Neural cell (in vitro differentiated cells): ENCODE results near the gene SERGEF.

ENCODE experiments used
- CTCF ChIP-seq: fragments of 450-650 bp; IDR thresholded peaks from 2 replicates; pipeline ENCODE4 v1.5.1; 2014; ENCODE audit warnings: antibody characterized with exemption, mild to moderate bottlenecking, moderate library complexity; ENCODE audit not compliant: poor library complexity, severe bottlenecking
- MXI1 ChIP-seq: fragments of 450-650 bp; conservative IDR thresholded peaks from 2 replicates; pipeline ENCODE4 v1.6.1; 2014; ENCODE audit warnings: antibody characterized with exemption, mild to moderate bottlenecking; ENCODE audit not compliant: poor library complexity, severe bottlenecking
- POLR2AphosphoS5 ChIP-seq: IDR thresholded peaks from 2 replicates; pipeline ENCODE4 v1.6.1; 2012
- SMC3 ChIP-seq: fragments of 450-650 bp; conservative IDR thresholded peaks from 2 replicates; pipeline ENCODE4 v1.6.1; 2014; ENCODE audit warnings: antibody characterized with exemption, mild to moderate bottlenecking, moderate library complexity; ENCODE audit not compliant: poor library complexity

- TF ChIP-seq CTCF (no peak), SMC3 (no peak), MXI1 (no peak), POLR2AphosphoS5 (no peak)
Observed at GRCh38 chr11:17927041-17927440, 85.8 kb downstream of the SERGEF start.
